ENCODE measurements around the gene GCLM. TPM values are rescaled to one million over a fixed set of nuclear protein-coding genes. Genes with fewer than 3 reads are reported as not detected.

Gene GCLM
- total RNA-seq, 1 experiment from 2014 or later, result 28.9 TPM

DNA sequence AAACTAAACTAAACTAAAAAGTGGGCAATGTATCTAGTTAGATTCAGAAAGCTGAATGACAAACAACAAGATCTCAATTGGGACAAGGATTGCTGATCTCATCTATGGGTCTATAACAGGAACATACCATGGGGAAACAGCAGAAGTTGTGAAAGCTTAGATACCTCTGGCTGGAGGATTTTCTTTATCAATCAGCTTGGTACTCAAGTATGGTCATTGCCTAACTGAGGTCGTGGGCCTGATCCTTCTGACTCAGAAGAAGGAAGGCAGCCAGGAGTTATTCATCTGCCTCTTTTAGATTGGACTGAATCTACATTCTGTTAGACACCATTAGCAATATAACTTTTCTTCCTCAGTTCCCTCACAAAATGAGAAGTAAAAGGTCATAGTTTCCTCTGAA, 69.9 kb downstream of the GCLM start (continued):
- TF ChIP-seq, protein P1, sequence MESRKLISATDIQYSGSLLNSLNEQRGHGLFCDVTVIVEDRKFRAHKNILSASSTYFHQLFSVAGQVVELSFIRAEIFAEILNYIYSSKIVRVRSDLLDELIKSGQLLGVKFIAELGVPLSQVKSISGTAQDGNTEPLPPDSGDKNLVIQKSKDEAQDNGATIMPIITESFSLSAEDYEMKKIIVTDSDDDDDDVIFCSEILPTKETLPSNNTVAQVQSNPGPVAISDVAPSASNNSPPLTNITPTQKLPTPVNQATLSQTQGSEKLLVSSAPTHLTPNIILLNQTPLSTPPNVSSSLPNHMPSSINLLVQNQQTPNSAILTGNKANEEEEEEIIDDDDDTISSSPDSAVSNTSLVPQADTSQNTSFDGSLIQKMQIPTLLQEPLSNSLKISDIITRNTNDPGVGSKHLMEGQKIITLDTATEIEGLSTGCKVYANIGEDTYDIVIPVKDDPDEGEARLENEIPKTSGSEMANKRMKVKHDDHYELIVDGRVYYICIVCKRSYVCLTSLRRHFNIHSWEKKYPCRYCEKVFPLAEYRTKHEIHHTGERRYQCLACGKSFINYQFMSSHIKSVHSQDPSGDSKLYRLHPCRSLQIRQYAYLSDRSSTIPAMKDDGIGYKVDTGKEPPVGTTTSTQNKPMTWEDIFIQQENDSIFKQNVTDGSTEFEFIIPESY (IDR thresholded peaks at IDR 0.05; ENCODE audit: extremely low read depth, insufficient replicate concordance, low read length), result no peak

DNA sequence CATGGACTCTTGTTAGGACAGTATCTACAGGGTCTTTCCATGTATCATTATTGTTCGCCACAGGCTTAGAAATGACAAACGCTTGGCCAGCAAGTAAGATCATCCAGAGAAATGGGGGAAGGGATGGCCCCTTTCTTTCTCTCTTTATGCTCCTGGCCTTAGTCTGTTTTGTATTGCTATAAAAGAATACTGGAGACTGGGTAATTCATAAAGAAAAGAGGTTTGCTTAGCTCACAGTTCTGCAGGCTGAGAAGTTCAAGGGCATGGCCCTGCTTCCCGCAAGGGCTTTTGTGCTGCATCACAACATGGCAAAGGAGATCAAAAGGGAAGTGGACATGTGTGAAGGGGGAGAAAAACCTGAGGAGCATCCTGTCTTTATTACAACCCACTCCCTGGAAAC, 71.3 kb downstream of the GCLM start:
- H3K27me3 ChIP-seq (ENCODE audit: insufficient read depth, low read length), result no peaks in the 10 kb centered on the region
- intact Hi-C loops (cut with micrococcal nuclease), result no loop called here
- H3K4me3 ChIP-seq (replicated peaks in 1 of 2; ENCODE audit: low read depth in 1 of 2, low read length in 2 of 2), result no peak overlapping the region
- ATAC-seq (no peak), DNase-seq (ENCODE audit: low read depth, low spot score) (no peak)
- RAD21 ChIA-PET (ENCODE audit: low non-redundant PET in 1 of 2, low total read pairs in 2 of 2, uncharacterized antibody in 2 of 2, unreplicated experiment in 2 of 2), result no interaction called here
- CTCF ChIA-PET, result no interaction called here
- POLR2A ChIA-PET, result no interaction called here
- H3K9ac ChIP-seq (ENCODE audit: low read length), result no peak overlapping the region
- H3K79me2 ChIP-seq (ENCODE audit: insufficient read depth, low read length), result no peaks in the 10 kb centered on the region
- no peaks in the 10 kb centered on the region for H3K36me3 ChIP-seq (ENCODE audit: control insufficient read depth in 1 of 2, insufficient read depth in 2 of 2, low read length in 2 of 2)
- no peak overlapping the region for H3K4me2 ChIP-seq (ENCODE audit: low read length)
- BruUV-seq (replicated peaks), result no TSS peak
- H3K9me2 ChIP-seq (ENCODE audit: insufficient read depth), result no peaks in the 10 kb centered on the region
- H3K27ac ChIP-seq (ENCODE audit: low read depth, low read length), result no peak overlapping the region
- H2AFZ ChIP-seq (ENCODE audit: low read depth, low read length, poor library complexity, severe bottlenecking), result no peak overlapping the region
- H3K4me1 ChIP-seq (ENCODE audit: control insufficient read depth in 1 of 2, insufficient read depth in 2 of 2, low read length in 2 of 2), result no peaks in the 10 kb centered on the region
- H4K20me1 ChIP-seq (ENCODE audit: insufficient read depth), result no peaks in the 10 kb centered on the region
- H3K9me3 ChIP-seq (ENCODE audit: control insufficient read depth in 1 of 2, insufficient read depth in 1 of 2, low read depth in 1 of 2, low read length in 2 of 2), result 0 out of 4 replicates have a peak, but pooled peaks cover 0 to 2% of the 10 kb centered on the region in 2 experiments
- no peak for TF ChIP-seq YY1 (IDR thresholded peaks at IDR 0.05; ENCODE audit: extremely low read depth, insufficient replicate concordance, low read depth, low read length)
- no peak for TF ChIP-seq SRF (IDR thresholded peaks at IDR 0.05; ENCODE audit: low read depth)
- TF ChIP-seq CBX3 (IDR thresholded peaks at IDR 0.05; ENCODE audit: low read depth), result no peak
- TF ChIP-seq ELF1 (IDR thresholded peaks at IDR 0.05; ENCODE audit: borderline replicate concordance, low read depth), result no peak
- no peak for TF ChIP-seq JUND (IDR thresholded peaks at IDR 0.05)
- no peak for TF ChIP-seq POLR2A (IDR thresholded peaks at IDR 0.05; ENCODE audit: borderline replicate concordance, extremely low read depth, insufficient read depth, insufficient read length)
- TF ChIP-seq RAD21 (IDR thresholded peaks at IDR 0.05; ENCODE audit: low read depth), result no peak
- no peak for TF ChIP-seq ZFX (IDR thresholded peaks at IDR 0.05)
- TF ChIP-seq, protein P2, sequence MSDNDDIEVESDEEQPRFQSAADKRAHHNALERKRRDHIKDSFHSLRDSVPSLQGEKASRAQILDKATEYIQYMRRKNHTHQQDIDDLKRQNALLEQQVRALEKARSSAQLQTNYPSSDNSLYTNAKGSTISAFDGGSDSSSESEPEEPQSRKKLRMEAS (IDR thresholded peaks at IDR 0.05), result no peak
- no peak for TF ChIP-seq EZH2 (IDR thresholded peaks at IDR 0.05)
- TF ChIP-seq, protein P1 (IDR thresholded peaks at IDR 0.05; ENCODE audit: extremely low read depth, insufficient replicate concordance, low read length), result no peak
- TF ChIP-seq, protein P3, sequence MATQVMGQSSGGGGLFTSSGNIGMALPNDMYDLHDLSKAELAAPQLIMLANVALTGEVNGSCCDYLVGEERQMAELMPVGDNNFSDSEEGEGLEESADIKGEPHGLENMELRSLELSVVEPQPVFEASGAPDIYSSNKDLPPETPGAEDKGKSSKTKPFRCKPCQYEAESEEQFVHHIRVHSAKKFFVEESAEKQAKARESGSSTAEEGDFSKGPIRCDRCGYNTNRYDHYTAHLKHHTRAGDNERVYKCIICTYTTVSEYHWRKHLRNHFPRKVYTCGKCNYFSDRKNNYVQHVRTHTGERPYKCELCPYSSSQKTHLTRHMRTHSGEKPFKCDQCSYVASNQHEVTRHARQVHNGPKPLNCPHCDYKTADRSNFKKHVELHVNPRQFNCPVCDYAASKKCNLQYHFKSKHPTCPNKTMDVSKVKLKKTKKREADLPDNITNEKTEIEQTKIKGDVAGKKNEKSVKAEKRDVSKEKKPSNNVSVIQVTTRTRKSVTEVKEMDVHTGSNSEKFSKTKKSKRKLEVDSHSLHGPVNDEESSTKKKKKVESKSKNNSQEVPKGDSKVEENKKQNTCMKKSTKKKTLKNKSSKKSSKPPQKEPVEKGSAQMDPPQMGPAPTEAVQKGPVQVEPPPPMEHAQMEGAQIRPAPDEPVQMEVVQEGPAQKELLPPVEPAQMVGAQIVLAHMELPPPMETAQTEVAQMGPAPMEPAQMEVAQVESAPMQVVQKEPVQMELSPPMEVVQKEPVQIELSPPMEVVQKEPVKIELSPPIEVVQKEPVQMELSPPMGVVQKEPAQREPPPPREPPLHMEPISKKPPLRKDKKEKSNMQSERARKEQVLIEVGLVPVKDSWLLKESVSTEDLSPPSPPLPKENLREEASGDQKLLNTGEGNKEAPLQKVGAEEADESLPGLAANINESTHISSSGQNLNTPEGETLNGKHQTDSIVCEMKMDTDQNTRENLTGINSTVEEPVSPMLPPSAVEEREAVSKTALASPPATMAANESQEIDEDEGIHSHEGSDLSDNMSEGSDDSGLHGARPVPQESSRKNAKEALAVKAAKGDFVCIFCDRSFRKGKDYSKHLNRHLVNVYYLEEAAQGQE (IDR thresholded peaks at IDR 0.05; ENCODE audit: low read depth), result no peak
- no peak for TF ChIP-seq ZNF274 (IDR thresholded peaks at IDR 0.05; ENCODE audit: low read depth, low read length)
- TF ChIP-seq, protein P4, sequence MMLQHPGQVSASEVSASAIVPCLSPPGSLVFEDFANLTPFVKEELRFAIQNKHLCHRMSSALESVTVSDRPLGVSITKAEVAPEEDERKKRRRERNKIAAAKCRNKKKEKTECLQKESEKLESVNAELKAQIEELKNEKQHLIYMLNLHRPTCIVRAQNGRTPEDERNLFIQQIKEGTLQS (IDR thresholded peaks at IDR 0.05), result no peak

All from HCT116 (cell line).